Measurements from ENCODE around the gene SNAP47.

Gene SNAP47

GRCh38 chr1:227734546-227734855 lies 734 bp upstream of the SNAP47 start:
- TF ChIP-seq CTCF (IDR thresholded peaks at IDR 0.05; ENCODE audit: low read depth, low read length, missing control alignments), result no peak
- Histone ChIP-seq H3K36me3 (replicated peaks) (peaks cover 25% of the 10 kb centered on the region), H3K4me3 (ENCODE audit: low read depth, low read length) (peak overlapping the region; percentile 73)

DNA sequence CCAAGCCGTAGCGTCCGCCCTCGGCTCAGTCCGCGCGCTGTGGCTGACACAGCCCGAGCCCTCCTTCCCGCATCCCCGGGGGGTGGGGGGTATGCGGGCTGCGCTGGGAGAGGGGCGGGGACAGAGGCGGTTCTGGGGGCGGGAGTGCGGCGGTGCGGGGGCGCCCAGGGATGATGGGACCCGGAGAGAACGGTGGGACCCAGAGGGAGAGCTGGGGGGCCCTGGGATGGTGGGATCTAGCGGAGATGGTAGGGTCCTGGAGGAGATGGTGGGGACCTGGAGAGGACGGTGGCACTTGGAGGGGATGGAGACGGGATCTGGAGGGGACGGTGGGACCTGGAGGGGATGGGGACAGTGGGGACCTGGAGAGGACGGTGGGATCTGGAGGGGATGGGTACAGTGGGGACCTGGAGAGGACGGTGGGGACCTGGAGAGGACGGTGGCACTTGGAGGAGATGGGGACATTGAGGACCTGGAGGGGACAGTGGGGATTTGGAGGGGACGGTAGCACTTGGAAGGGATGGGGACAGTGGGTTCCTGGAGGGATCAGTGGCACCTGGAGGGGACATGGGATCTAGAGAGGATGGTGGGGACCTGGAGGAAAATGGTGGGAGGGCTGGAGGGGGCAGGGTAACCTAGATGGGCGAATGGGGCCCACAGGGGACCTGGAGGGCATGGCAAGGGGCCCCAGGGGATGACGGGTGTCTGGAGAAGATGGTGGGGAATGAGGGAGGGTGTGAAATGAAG lies 477 bp downstream of the SNAP47 start:
- H3K27me3 ChIP-seq (replicated peaks), result no peaks in the 10 kb centered on the region
- H3K27ac ChIP-seq, result peak overlapping the region; percentile 60
- TF ChIP-seq CTCF (IDR thresholded peaks at IDR 0.05; ENCODE audit: low read depth, low read length, missing control alignments), result no peak
- in situ Hi-C loops (cut with HindIII; ENCODE audit: low pct_ligation_motif_present, low sequenced_read_pairs), result no loop called here
- peaks cover 23% of the 10 kb centered on the region for H3K36me3 ChIP-seq (replicated peaks)
- peak overlapping the region; percentile 73 for H3K4me3 ChIP-seq (ENCODE audit: low read depth, low read length)
- DNase-seq, result no peak

More at GRCh38 chr1:227734546-227734855, 734 bp upstream of the SNAP47 start:
- in situ Hi-C loops (cut with HindIII; ENCODE audit: low pct_ligation_motif_present, low sequenced_read_pairs), result no loop called here
- H3K27me3 ChIP-seq (replicated peaks), result no peaks in the 10 kb centered on the region
- no peak for DNase-seq
- peak overlapping the region; percentile 60 for H3K27ac ChIP-seq

GRCh38 chr1:227736814-227737432 lies 1.7 kb downstream of the SNAP47 start:
- H3K36me3 ChIP-seq (replicated peaks), result peaks cover 13% of the 10 kb centered on the region
- no peak overlapping the region for H3K27ac ChIP-seq
- no peak for DNase-seq
- in situ Hi-C loops (cut with HindIII; ENCODE audit: low pct_ligation_motif_present, low sequenced_read_pairs), result no loop called here
- no peak overlapping the region for H3K4me3 ChIP-seq (ENCODE audit: low read depth, low read length)
- H3K27me3 ChIP-seq (replicated peaks), result no peaks in the 10 kb centered on the region
- TF ChIP-seq CTCF (IDR thresholded peaks at IDR 0.05; ENCODE audit: low read depth, low read length, missing control alignments), result no peak

GRCh38 chr1:227738820-227739219 lies 3.6 kb downstream of the SNAP47 start:
- in situ Hi-C loops (cut with HindIII; ENCODE audit: low pct_ligation_motif_present, low sequenced_read_pairs), result no loop called here
- H3K27me3 ChIP-seq (replicated peaks), result no peaks in the 10 kb centered on the region
- H3K36me3 ChIP-seq (replicated peaks), result no peaks in the 10 kb centered on the region
- no peak overlapping the region for H3K27ac ChIP-seq
- no peak overlapping the region for H3K4me3 ChIP-seq (ENCODE audit: low read depth, low read length)
- no peak for TF ChIP-seq CTCF (IDR thresholded peaks at IDR 0.05; ENCODE audit: low read depth, low read length, missing control alignments)
- no peak for DNase-seq

DNA sequence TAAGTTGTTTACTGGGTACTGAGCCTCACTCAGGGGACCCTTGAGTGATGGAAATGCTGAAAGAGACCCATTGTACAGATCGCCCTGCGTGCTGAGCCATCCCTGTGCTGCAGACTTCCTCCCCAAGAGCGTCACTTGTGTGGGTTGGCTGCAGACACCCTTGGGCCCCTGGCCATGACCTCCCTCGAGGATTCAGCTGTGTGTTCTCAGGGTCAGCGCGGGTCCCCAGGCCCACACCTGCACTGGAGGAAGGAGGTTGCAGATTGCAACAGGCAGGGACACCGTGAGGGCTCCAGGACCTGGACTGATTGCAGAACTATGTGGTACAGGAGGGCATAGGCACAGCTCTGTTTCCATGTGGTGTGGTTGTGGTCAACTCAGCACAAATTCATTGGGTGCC lies 4.4 kb downstream of the SNAP47 start:
- H3K27ac ChIP-seq, result no peak overlapping the region

More for the DNA sequence above, 4.4 kb downstream of the SNAP47 start:
- no peak for DNase-seq
- in situ Hi-C loops (cut with HindIII; ENCODE audit: low pct_ligation_motif_present, low sequenced_read_pairs), result no loop called here
- Histone ChIP-seq H3K4me3 (ENCODE audit: low read depth, low read length) (no peak overlapping the region), H3K36me3 (replicated peaks) (no peaks in the 10 kb centered on the region), H3K27me3 (replicated peaks) (no peaks in the 10 kb centered on the region)
- TF ChIP-seq CTCF (IDR thresholded peaks at IDR 0.05; ENCODE audit: low read depth, low read length, missing control alignments), result no peak

All from brain microvascular endothelial cell (primary cell).